Measurements from ENCODE around the gene CLK2.

- no peak for TF ChIP-seq CTCF (IDR thresholded peaks at IDR 0.05)
- no peak for TF ChIP-seq POLR2A (IDR thresholded peaks at IDR 0.05; ENCODE audit: low read depth)
Observed at GRCh38 chr1:155267373-155267772, 5.9 kb downstream of the CLK2 start.

All from esophagus muscularis mucosa (tissue), 3 donors.